Central memory CD8-positive, alpha-beta T cell (primary cell): ENCODE results near the gene GARNL3.

Experiments
- ATAC-seq: fragments of 150-1000 bp; cut with Tn5 transposase; replicated peaks from 2 replicates; pipeline ENCODE4 v1.10.0; 2022; ENCODE audit warnings: mild to moderate bottlenecking, moderate FRiP score, moderate number of reproducible peaks; ENCODE audit not compliant: poor library complexity, severe bottlenecking; ENCODE audit errors: extremely low read depth
- DNase-seq, 2 donors: peaks; one replicate each; pipeline ENCODE4 v3.0.0; 2021; ENCODE audit warnings: low spot score in 2 of 2
- H3K27ac Mint-ChIP-seq: one replicate; pipeline ENCODE4 v1.8.0; 2022; ENCODE audit warnings: low read depth, mild to moderate bottlenecking, moderate library complexity, mixed read lengths
- H3K27me3 Mint-ChIP-seq: one replicate; pipeline ENCODE4 v1.8.0; 2022; ENCODE audit warnings: mixed read lengths
- H3K36me3 Mint-ChIP-seq: one replicate; pipeline ENCODE4 v1.8.0; 2022; ENCODE audit warnings: mild to moderate bottlenecking, moderate library complexity, mixed read lengths; ENCODE audit not compliant: insufficient read depth
- H3K4me1 Mint-ChIP-seq: one replicate; pipeline ENCODE4 v1.8.0; 2022; ENCODE audit warnings: mixed read lengths
- H3K4me3 Mint-ChIP-seq: one replicate; pipeline ENCODE4 v1.8.0; 2022; ENCODE audit warnings: mild to moderate bottlenecking, moderate library complexity, mixed read lengths
- H3K9me3 Mint-ChIP-seq: one replicate; pipeline ENCODE4 v1.8.0; 2022; ENCODE audit warnings: mixed read lengths

The GARNL3 gene

GRCh38 chr9:127382541-127382940, 118.0 kb downstream of the GARNL3 start:
- peaks cover 76% of the 10 kb centered on the region for H3K27me3 Mint-ChIP-seq
- ATAC-seq: no peak
- H3K36me3 Mint-ChIP-seq: no peaks in the 10 kb centered on the region
- DNase-seq: no peak
- no peak overlapping the region for H3K4me3 Mint-ChIP-seq
- H3K4me1 Mint-ChIP-seq: no peaks in the 10 kb centered on the region
- H3K27ac Mint-ChIP-seq: no peak overlapping the region
- H3K9me3 Mint-ChIP-seq: no peaks in the 10 kb centered on the region

GRCh38 chr9:127384016-127384730, 119.6 kb downstream of the GARNL3 start:
- ATAC-seq (no peak), DNase-seq (no peak)
- peaks cover 3% of the 10 kb centered on the region for H3K36me3 Mint-ChIP-seq
- no peak overlapping the region for H3K27ac Mint-ChIP-seq
- no peaks in the 10 kb centered on the region for H3K9me3 Mint-ChIP-seq
- peaks cover 83% of the 10 kb centered on the region for H3K27me3 Mint-ChIP-seq
- H3K4me3 Mint-ChIP-seq: no peak overlapping the region
- peaks cover 14% of the 10 kb centered on the region for H3K4me1 Mint-ChIP-seq

GRCh38 chr9:127384901-127385300, 120.3 kb downstream of the GARNL3 start:
- Mint-ChIP-seq H3K9me3 (no peaks in the 10 kb centered on the region), H3K27ac (no peak overlapping the region), H3K27me3 (peaks cover 79% of the 10 kb centered on the region), H3K36me3 (peaks cover 3% of the 10 kb centered on the region), H3K4me3 (no peak overlapping the region), H3K4me1 (peaks cover 16% of the 10 kb centered on the region)
- DNase-seq (no peak), ATAC-seq (no peak)

GRCh38 chr9:127386249-127386648, 121.7 kb downstream of the GARNL3 start:
- DNase-seq (no peak), ATAC-seq (no peak)
- Mint-ChIP-seq H3K27ac (no peak overlapping the region), H3K4me3 (no peak overlapping the region), H3K4me1 (peaks cover 16% of the 10 kb centered on the region), H3K9me3 (no peaks in the 10 kb centered on the region), H3K27me3 (peaks cover 67% of the 10 kb centered on the region), H3K36me3 (peaks cover 6% of the 10 kb centered on the region)

- no peaks in the 10 kb centered on the region for H3K9me3 Mint-ChIP-seq
- ATAC-seq: no peak
- peaks cover 65% of the 10 kb centered on the region for H3K27me3 Mint-ChIP-seq
These were observed 122.4 kb downstream of the GARNL3 start for GRCh38 chr9:127386981-127387380.

GRCh38 chr9:127388037-127388855, 123.7 kb downstream of the GARNL3 start:
- H3K36me3 Mint-ChIP-seq: peaks cover 6% of the 10 kb centered on the region
- peaks cover 66% of the 10 kb centered on the region for H3K27me3 Mint-ChIP-seq
- DNase-seq: peak; percentile 75 to 89
- H3K9me3 Mint-ChIP-seq: no peaks in the 10 kb centered on the region
- H3K27ac Mint-ChIP-seq: peak overlapping the region; percentile 80
- peaks cover 16% of the 10 kb centered on the region for H3K4me1 Mint-ChIP-seq
- peak; percentile 99 for ATAC-seq
- peak overlapping the region; percentile 36 for H3K4me3 Mint-ChIP-seq

More at GRCh38 chr9:127386981-127387380, 122.4 kb downstream of the GARNL3 start:
- no peak overlapping the region for H3K27ac Mint-ChIP-seq
- peaks cover 16% of the 10 kb centered on the region for H3K4me1 Mint-ChIP-seq
- H3K4me3 Mint-ChIP-seq: no peak overlapping the region
- no peak for DNase-seq
- peaks cover 6% of the 10 kb centered on the region for H3K36me3 Mint-ChIP-seq

- peak overlapping the region; percentile 80 for H3K27ac Mint-ChIP-seq
- ATAC-seq (no peak), DNase-seq (no peak)
- H3K9me3 Mint-ChIP-seq: no peaks in the 10 kb centered on the region
- peaks cover 16% of the 10 kb centered on the region for H3K4me1 Mint-ChIP-seq
- peaks cover 65% of the 10 kb centered on the region for H3K27me3 Mint-ChIP-seq
- peak overlapping the region; percentile 36 for H3K4me3 Mint-ChIP-seq
- peaks cover 6% of the 10 kb centered on the region for H3K36me3 Mint-ChIP-seq
These were observed 124.3 kb downstream of the GARNL3 start for GRCh38 chr9:127388856-127389238.

GRCh38 chr9:127389381-127390247, 125.0 kb downstream of the GARNL3 start:
- peaks cover 57% of the 10 kb centered on the region for H3K27me3 Mint-ChIP-seq
- H3K4me3 Mint-ChIP-seq: no peak overlapping the region
- no peak for DNase-seq
- no peaks in the 10 kb centered on the region for H3K9me3 Mint-ChIP-seq
- peaks cover 6% of the 10 kb centered on the region for H3K36me3 Mint-ChIP-seq
- no peak for ATAC-seq
- H3K4me1 Mint-ChIP-seq: peaks cover 16% of the 10 kb centered on the region
- H3K27ac Mint-ChIP-seq: peak overlapping the region; percentile 80

- Mint-ChIP-seq H3K27me3 (peaks cover 52% of the 10 kb centered on the region), H3K4me3 (no peak overlapping the region), H3K36me3 (peaks cover 6% of the 10 kb centered on the region), H3K4me1 (peaks cover 16% of the 10 kb centered on the region), H3K27ac (no peak overlapping the region), H3K9me3 (no peaks in the 10 kb centered on the region)
- ATAC-seq (no peak), DNase-seq (no peak)
These were observed 125.6 kb downstream of the GARNL3 start for GRCh38 chr9:127390248-127390545.

GRCh38 chr9:127390563-127390962, 126.0 kb downstream of the GARNL3 start:
- no peak for ATAC-seq
- Mint-ChIP-seq H3K27me3 (peaks cover 48% of the 10 kb centered on the region), H3K4me3 (no peak overlapping the region), H3K9me3 (no peaks in the 10 kb centered on the region), H3K4me1 (peaks cover 16% of the 10 kb centered on the region), H3K27ac (no peak overlapping the region), H3K36me3 (peaks cover 6% of the 10 kb centered on the region)
- DNase-seq: no peak

GRCh38 chr9:127392166-127392565, 127.6 kb downstream of the GARNL3 start:
- DNase-seq (no peak), ATAC-seq (no peak)
- Mint-ChIP-seq H3K27me3 (peaks cover 32% of the 10 kb centered on the region), H3K4me1 (peaks cover 16% of the 10 kb centered on the region), H3K9me3 (no peaks in the 10 kb centered on the region), H3K27ac (no peak overlapping the region), H3K4me3 (no peak overlapping the region), H3K36me3 (peaks cover 7% of the 10 kb centered on the region)

- Mint-ChIP-seq H3K9me3 (no peaks in the 10 kb centered on the region), H3K36me3 (peaks cover 8% of the 10 kb centered on the region), H3K27me3 (peaks cover 32% of the 10 kb centered on the region), H3K27ac (no peak overlapping the region), H3K4me3 (no peak overlapping the region), H3K4me1 (peaks cover 15% of the 10 kb centered on the region)
- ATAC-seq (no peak), DNase-seq (no peak)
These were observed 128.4 kb downstream of the GARNL3 start for GRCh38 chr9:127392976-127393375.
